ENCODE measurements around the gene CYP4V2. TPM values are rescaled to one million over a fixed set of nuclear protein-coding genes. Genes with fewer than 3 reads are reported as not detected.

Gene CYP4V2
- total RNA-seq, 1 donor from 2014 or later: 9.1 TPM

GRCh38 chr4:186258216-186258811, 66.9 kb downstream of the CYP4V2 start:
- Histone ChIP-seq H3K36me3 (ENCODE audit: insufficient read depth, low read length) (no peaks in the 10 kb centered on the region), H4K20me1 (ENCODE audit: insufficient read depth, low read length) (no peaks in the 10 kb centered on the region), H3K79me2 (ENCODE audit: insufficient read depth, low read length) (no peaks in the 10 kb centered on the region), H3K9me3 (ENCODE audit: insufficient read depth, low read depth, low read length) (no peaks in the 10 kb centered on the region), H3K4me3 (ENCODE audit: insufficient read depth, low read depth, low read length) (no peak overlapping the region), H2AFZ (ENCODE audit: low read depth, low read length) (no peak overlapping the region), H3K9ac (ENCODE audit: low read length) (no peak overlapping the region), H3K4me2 (ENCODE audit: low read length) (no peak overlapping the region), H3K27me3 (ENCODE audit: insufficient read depth, low read length) (no peaks in the 10 kb centered on the region), H3K4me1 (ENCODE audit: insufficient read depth, low read length) (no peaks in the 10 kb centered on the region), H3K27ac (ENCODE audit: low read depth, low read length) (no peak overlapping the region)
- DNase-seq (ENCODE audit: low read depth) (no peak), FAIRE-seq (no peak)
- H3K4me1 Mint-ChIP-seq (ENCODE audit: low read depth, unreplicated experiment): no peaks in the 10 kb centered on the region
- no peaks in the 10 kb centered on the region for H3K27me3 Mint-ChIP-seq (ENCODE audit: low read depth, unreplicated experiment)
- H3K27ac Mint-ChIP-seq (ENCODE audit: unreplicated experiment): no peak overlapping the region
- peaks cover 2% of the 10 kb centered on the region for H3K36me3 Mint-ChIP-seq (ENCODE audit: low read depth, unreplicated experiment)
- TF ChIP-seq CTCF (IDR thresholded peaks at IDR 0.05; ENCODE audit: insufficient read depth, low read depth, low read length) (no peak), EZH2 (IDR thresholded peaks at IDR 0.05; ENCODE audit: insufficient read depth, low read length) (no peak)
- H3K4me3 Mint-ChIP-seq (ENCODE audit: unreplicated experiment): no peak overlapping the region
- H3K9me3 Mint-ChIP-seq (ENCODE audit: unreplicated experiment): no peaks in the 10 kb centered on the region

GRCh38 chr4:186260117-186260503, 68.7 kb downstream of the CYP4V2 start:
- Histone ChIP-seq H3K9me3 (ENCODE audit: insufficient read depth, low read depth, low read length) (no peaks in the 10 kb centered on the region), H3K27me3 (ENCODE audit: insufficient read depth, low read length) (no peaks in the 10 kb centered on the region), H2AFZ (ENCODE audit: low read depth, low read length) (no peak overlapping the region), H3K27ac (ENCODE audit: low read depth, low read length) (no peak overlapping the region), H4K20me1 (ENCODE audit: insufficient read depth, low read length) (no peaks in the 10 kb centered on the region), H3K9ac (ENCODE audit: low read length) (no peak overlapping the region), H3K4me1 (ENCODE audit: insufficient read depth, low read length) (no peaks in the 10 kb centered on the region), H3K4me2 (ENCODE audit: low read length) (no peak overlapping the region), H3K4me3 (ENCODE audit: insufficient read depth, low read depth, low read length) (no peak overlapping the region), H3K36me3 (ENCODE audit: insufficient read depth, low read length) (no peaks in the 10 kb centered on the region), H3K79me2 (ENCODE audit: insufficient read depth, low read length) (no peaks in the 10 kb centered on the region)
- Mint-ChIP-seq H3K4me1 (ENCODE audit: low read depth, unreplicated experiment) (no peaks in the 10 kb centered on the region), H3K4me3 (ENCODE audit: unreplicated experiment) (no peak overlapping the region), H3K27ac (ENCODE audit: unreplicated experiment) (no peak overlapping the region), H3K36me3 (ENCODE audit: low read depth, unreplicated experiment) (peaks cover 2% of the 10 kb centered on the region), H3K27me3 (ENCODE audit: low read depth, unreplicated experiment) (no peaks in the 10 kb centered on the region), H3K9me3 (ENCODE audit: unreplicated experiment) (no peaks in the 10 kb centered on the region)
- DNase-seq (ENCODE audit: low read depth): no peak
- no peak for FAIRE-seq
- no peak for TF ChIP-seq EZH2 (IDR thresholded peaks at IDR 0.05; ENCODE audit: insufficient read depth, low read length)
- no peak for TF ChIP-seq CTCF (IDR thresholded peaks at IDR 0.05; ENCODE audit: insufficient read depth, low read depth, low read length)

Other genes starting within 250 kb of the CYP4V2 start
- 1.9 and 2.6 TPM in 2 replicates for gene TLR3, start 122.4 kb upstream of the CYP4V2 start, total RNA-seq
- 1.2 and 1.7 TPM in 2 replicates for gene FAM149A, start 86.9 kb upstream of the CYP4V2 start, total RNA-seq
- 0.31 TPM in 1 of 2 replicates, not detected in the other for gene KLKB1, start 35.9 kb downstream of the CYP4V2 start, total RNA-seq
- gene F11, start 74.6 kb downstream of the CYP4V2 start, total RNA-seq: not detected in 2 replicates